ENCODE results near the gene PKP1. TPM values are rescaled to one million over a fixed set of nuclear protein-coding genes. Genes with fewer than 3 reads are reported as not detected.
"Not testable (repeated sequence)": the region's sequence is repeated elsewhere in the genome, so short reads cannot be mapped to it uniquely, and the experiment has no call there.

Gene PKP1
- polyA plus RNA-seq, 1 experiment = 0.05 TPM

DNA sequence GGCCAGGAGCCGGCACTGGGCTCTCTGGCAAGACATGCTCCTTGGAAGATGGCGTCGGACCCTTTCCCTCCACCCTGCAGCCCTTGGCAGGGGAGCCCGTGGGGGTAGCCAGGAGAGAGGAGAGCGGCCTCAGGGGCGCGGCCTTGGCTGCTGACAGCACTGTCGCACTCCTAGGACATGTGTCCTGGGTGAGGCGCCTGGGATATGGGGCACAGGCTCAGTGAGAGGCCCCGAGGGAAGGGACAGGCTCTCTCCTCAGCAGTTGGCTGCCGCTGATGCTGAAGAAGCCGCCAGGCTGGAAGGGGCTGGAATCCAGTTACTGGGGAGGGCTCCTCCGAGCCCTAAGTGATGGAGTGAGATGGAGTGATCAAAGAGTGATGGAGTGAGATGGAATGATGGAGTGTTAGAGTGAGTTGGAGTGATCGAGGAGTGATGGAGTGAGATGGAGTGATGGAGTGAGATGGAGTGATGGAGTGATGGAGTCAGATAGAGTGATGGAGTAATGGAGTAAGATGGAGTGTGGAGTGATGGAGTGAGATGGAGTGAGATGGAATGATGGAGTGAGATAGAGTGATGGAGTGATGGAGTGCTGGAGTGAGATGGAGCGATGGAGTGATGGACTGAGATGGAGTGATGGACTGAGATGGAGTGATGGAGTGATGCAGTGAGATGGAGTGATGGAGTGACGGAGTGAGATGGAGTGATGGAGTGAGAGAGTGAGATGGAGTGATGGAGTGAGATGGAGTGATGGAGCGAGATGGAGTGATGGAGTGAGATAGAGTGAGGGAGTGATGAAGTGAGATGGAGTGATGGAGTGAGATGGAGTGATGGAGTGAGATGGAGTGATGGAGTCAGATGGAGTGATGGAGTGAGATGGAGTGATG, 27.6 kb upstream of the PKP1 start:
- Histone ChIP-seq H3K4me3 (ENCODE audit: low read depth, low read length) (no peak overlapping the region), H3K27me3 (ENCODE audit: control insufficient read depth, insufficient read depth, low read length) (peaks cover 1% of the 10 kb centered on the region; the same call in 1 of the 2 replicates), H3K36me3 (ENCODE audit: control insufficient read depth, insufficient read depth, low read length) (no peaks in the 10 kb centered on the region)
- no peak for DNase-seq (ENCODE audit: low read depth)
- POLR2A ChIA-PET = no interaction called here
- CTCF ChIA-PET = interaction anchor here (0.5 to 6.7 kb wide), 11 partner anchors 10 to 369 kb away, joined by 3 to 144 read pairs (median 7); no protein-coding TSS in a partner anchor
- TF ChIP-seq CTCF (IDR thresholded peaks at IDR 0.05; ENCODE audit: insufficient read depth, low read depth, low read length) = no peak

GRCh38 chr1:201258132-201258531, 25.2 kb upstream of the PKP1 start:
- CTCF ChIA-PET = interaction anchor here (1.0 to 7.6 kb wide), 5 partner anchors 34 to 153 kb away, joined by 3 to 60 read pairs (median 5); no protein-coding TSS in a partner anchor
- H3K4me3 ChIP-seq (ENCODE audit: low read depth, low read length); POLR2A ChIA-PET: not testable (repeated sequence)

GRCh38 chr1:201258763-201259230, 24.5 kb upstream of the PKP1 start:
- ChIA-PET CTCF (interaction anchor here (0.7 to 7.6 kb wide), 9 partner anchors 33 to 152 kb away, joined by 3 to 60 read pairs (median 4); no protein-coding TSS in a partner anchor), POLR2A (no interaction called here)
- Histone ChIP-seq H3K27me3 (ENCODE audit: control insufficient read depth, insufficient read depth, low read length) (no peaks in the 10 kb centered on the region), H3K4me3 (ENCODE audit: low read depth, low read length) (no peak overlapping the region), H3K36me3 (ENCODE audit: control insufficient read depth, insufficient read depth, low read length) (no peaks in the 10 kb centered on the region)
- DNase-seq (ENCODE audit: low read depth) = no peak
- TF ChIP-seq CTCF (IDR thresholded peaks at IDR 0.05; ENCODE audit: insufficient read depth, low read depth, low read length) = no peak

More at GRCh38 chr1:201258132-201258531, 25.2 kb upstream of the PKP1 start:
- H3K27me3 ChIP-seq (ENCODE audit: control insufficient read depth, insufficient read depth, low read length); H3K36me3 ChIP-seq (ENCODE audit: control insufficient read depth, insufficient read depth, low read length); DNase-seq (ENCODE audit: low read depth): not testable (repeated sequence)

DNA sequence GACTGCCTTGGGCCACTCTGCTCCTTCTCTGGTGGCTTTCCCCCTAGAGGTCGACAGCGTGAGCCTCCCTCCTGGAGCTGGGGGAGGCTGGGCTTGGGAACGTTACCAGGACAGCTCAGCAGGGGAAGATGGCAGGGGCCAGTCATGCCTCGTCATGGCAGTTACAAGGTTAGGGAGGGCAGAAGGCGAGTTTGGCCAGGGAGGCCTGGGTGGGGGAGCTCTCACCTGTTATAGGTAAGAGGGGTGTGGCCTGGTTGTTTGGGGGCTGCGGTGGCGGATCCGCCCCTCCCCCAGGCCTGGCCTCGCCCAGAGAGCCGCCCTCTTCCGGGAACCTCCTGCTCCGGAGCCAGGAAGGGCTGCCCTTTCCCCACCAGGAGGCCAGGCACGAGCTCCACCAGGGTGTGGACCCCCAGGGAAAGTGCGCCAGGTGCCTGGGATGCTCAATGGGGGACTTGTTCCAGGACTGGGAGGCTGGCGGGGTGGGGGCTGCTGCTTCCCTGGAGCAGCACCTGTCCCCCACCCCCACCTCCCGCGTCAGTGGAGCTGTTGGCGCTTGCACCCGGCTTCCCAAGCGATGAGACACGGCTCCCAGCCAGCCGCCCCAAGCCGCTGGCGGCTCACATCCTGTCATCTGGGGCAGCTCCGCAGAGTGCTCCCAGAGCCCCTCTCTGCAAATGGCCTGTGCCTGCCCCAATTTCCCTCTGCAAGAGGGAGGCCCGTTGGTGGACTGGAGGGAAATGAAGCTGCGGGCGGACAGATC, 23.6 kb upstream of the PKP1 start:
- Histone ChIP-seq H3K4me3 (ENCODE audit: low read depth, low read length) (no peak overlapping the region), H3K27me3 (ENCODE audit: control insufficient read depth, insufficient read depth, low read length) (no peaks in the 10 kb centered on the region), H3K36me3 (ENCODE audit: control insufficient read depth, insufficient read depth, low read length) (no peaks in the 10 kb centered on the region)
- ChIA-PET POLR2A (no interaction called here), CTCF (interaction anchor here (0.7 to 7.6 kb wide), 13 partner anchors 40 to 151 kb away, joined by 3 to 60 read pairs (median 4); no protein-coding TSS in a partner anchor)
- TF ChIP-seq CTCF (IDR thresholded peaks at IDR 0.05; ENCODE audit: insufficient read depth, low read depth, low read length) = no peak
- DNase-seq (ENCODE audit: low read depth) = no peak

GRCh38 chr1:201260236-201260590, 23.1 kb upstream of the PKP1 start:
- Histone ChIP-seq H3K4me3 (ENCODE audit: low read depth, low read length) (no peak overlapping the region), H3K36me3 (ENCODE audit: control insufficient read depth, insufficient read depth, low read length) (no peaks in the 10 kb centered on the region), H3K27me3 (ENCODE audit: control insufficient read depth, insufficient read depth, low read length) (no peaks in the 10 kb centered on the region)
- ChIA-PET CTCF (interaction anchor here (0.8 to 7.6 kb wide), 10 partner anchors 40 to 151 kb away, joined by 3 to 60 read pairs (median 4); no protein-coding TSS in a partner anchor), POLR2A (no interaction called here)
- DNase-seq (ENCODE audit: low read depth) = no peak
- TF ChIP-seq CTCF (IDR thresholded peaks at IDR 0.05; ENCODE audit: insufficient read depth, low read depth, low read length) = no peak

Data from BJ (cell line).